K562 treated with DMSO at 1 percent for 48 hours (cell line): ENCODE measurements around the gene BFSP1. TPM values are rescaled to one million over a fixed set of nuclear protein-coding genes. Genes with fewer than 3 reads are reported as not detected.

Experiments
- total RNA-seq: library from RNA; unstranded; fragments of 300-600 nt; gene quantifications from 2 replicates; pipeline ENCODE4 v1.2.3, GENCODE V29; 2022; ENCODE audit warnings: low replicate concordance; ENCODE audit errors: extremely low read depth

The BFSP1 gene
- total RNA-seq = not detected in 2 replicates

DNA sequence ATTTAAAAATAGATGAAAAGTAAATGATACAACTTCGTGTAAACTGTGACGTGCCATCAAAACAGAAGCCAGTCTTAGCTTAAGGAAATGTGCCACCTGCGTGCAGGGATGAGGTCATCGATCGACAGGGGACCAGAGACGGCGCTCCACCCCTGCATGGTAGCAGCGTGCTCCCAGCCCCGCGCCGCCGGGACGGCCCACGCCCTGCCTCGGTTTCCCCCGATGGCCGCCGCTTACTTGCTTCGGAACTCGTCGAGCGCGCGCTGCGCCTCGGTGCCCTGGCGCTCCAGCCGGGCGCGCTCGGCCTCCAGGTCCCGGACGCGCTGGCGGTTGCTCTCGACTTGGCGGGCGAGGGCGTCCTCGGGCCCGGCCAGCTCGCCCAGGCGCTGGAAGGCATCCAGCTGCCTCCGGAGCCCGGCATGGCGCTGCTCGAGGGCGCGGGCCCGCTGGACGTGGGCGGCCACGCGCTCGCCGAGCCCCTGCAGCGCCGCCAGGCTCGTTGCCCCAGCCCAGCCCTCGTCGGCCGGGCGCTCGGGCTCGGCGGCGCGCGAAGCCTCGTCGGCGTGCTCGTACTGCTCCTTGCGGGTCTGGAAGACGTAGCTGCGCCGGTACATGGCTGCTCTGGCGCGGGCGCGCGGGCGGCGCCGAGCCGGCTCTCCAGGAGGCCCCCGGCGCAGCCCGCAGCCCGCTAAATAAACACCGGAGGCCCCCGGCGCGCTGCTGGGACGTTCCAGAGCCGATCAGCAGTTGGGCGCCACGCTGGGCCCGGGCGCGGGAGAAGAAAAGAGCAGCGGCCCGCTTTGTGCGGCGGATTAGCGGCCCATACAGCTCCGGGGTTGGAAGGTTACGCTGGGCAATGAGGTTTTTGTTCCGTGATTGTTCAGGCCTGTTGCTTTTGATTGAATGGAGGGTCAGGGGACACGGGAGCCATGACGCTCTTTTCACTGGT is at the start of gene BFSP1:
TSS of gene BFSP1 (minus strand) at position 664 of the 949 bp plus-strand sequence. CDS start at position 614, 50 bp downstream.

DNA sequence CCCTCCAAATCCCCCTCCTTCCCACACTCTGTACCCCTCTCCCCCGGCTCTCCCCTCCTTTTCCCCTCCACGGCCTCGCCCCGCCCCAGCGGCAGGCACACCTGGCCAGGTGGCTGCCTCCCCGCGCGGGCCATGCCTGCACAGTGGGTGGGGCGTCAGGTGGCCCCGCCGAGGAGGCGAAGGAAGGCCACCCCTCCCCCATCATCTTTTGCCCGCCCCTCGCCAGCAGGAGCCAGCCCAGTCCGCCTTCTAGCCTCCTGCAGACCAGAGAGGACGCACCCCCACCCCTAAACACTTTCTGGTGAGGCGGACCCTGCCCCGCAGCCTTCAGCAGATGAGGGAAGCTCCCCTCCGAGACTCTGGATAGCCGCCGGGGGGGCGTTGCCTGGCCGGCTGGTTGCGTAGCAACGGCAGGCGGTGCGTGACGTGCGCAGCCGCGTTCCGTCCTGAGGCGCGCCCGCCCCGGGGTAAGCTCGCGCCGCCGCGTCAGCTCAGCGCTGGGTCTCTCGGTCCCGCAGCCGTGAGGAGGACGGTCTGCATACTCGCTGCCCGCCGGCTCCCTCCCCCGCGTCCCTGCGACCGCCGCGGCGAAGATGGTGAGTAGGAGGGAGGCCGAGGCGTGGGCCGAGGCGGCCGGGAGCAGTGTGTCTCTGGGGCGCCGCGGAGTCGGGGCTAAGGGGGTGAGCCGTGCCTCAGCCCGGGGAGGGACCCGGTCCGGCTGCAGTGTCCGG is 38.6 kb upstream of the BFSP1 start, which contains the start of gene DSTN:
TSS of gene DSTN (plus strand) at position 460 of the 731 bp plus-strand sequence. CDS start at position 594, 134 bp downstream.

Other genes with a start within 250 kb of the BFSP1 start
- gene DSTN, start 38.7 kb upstream of the BFSP1 start, total RNA-seq = not detected in 2 replicates
- gene RRBP1, start 150.9 kb upstream of the BFSP1 start, total RNA-seq = not detected in 2 replicates
- gene BANF2, start 168.6 kb upstream of the BFSP1 start, total RNA-seq = not detected in 2 replicates